HEK293T (cell line): Measurements from ENCODE around the gene NEK3.
"Not testable (repeated sequence)": the region's sequence is repeated elsewhere in the genome, so short reads cannot be mapped to it uniquely, and the experiment has no call there.

Source experiments
- CTCF ChIA-PET: fragments of 350-600 bp; formaldehyde crosslinking; extraction: SDS; loops from one replicate; lab custom pipeline; 2021; ENCODE audit warnings: antibody characterized with exemption, inconsistent platforms; lab: Yijun Ruan, JAX
- POLR2A ChIA-PET: fragments of 350-600 bp; formaldehyde crosslinking; extraction: SDS; loops from one replicate; lab custom pipeline; 2020; ENCODE audit warnings: antibody characterized with exemption, inconsistent platforms; lab: Yijun Ruan, JAX
- DNase-seq: peaks from one replicate; pipeline ENCODE4 v3.0.0; 2012; ENCODE audit warnings: mixed read lengths; ENCODE audit errors: extremely low spot score
- ARNT ChIP-seq: fragments of 450-650 bp; IDR thresholded peaks from 2 replicates; pipeline ENCODE4 v1.6.1; 2017; ENCODE audit warnings: mild to moderate bottlenecking
- BHLHE40 ChIP-seq: fragments of 450-650 bp; IDR thresholded peaks from 2 replicates; pipeline ENCODE4 v1.6.1; 2016; ENCODE audit warnings: mild to moderate bottlenecking, moderate library complexity, borderline replicate concordance
- CTBP1 ChIP-seq: fragments of 450-650 bp; IDR thresholded peaks from 2 replicates; pipeline ENCODE4 v1.6.1; 2016; ENCODE audit warnings: borderline replicate concordance
- ELF4 ChIP-seq: fragments of 450-650 bp; IDR thresholded peaks from 2 replicates; pipeline ENCODE4 v1.6.1; 2017; ENCODE audit warnings: antibody characterized with exemption
- FOXA1 ChIP-seq: fragments of 450-650 bp; IDR thresholded peaks from 2 replicates; pipeline ENCODE4 v1.6.1; 2016; ENCODE audit warnings: mild to moderate bottlenecking
- FOXK2 ChIP-seq: fragments of 450-650 bp; IDR thresholded peaks from 2 replicates; pipeline ENCODE4 v1.6.1; 2016; ENCODE audit warnings: mild to moderate bottlenecking
- FOXM1 ChIP-seq: fragments of 450-650 bp; IDR thresholded peaks from 2 replicates; pipeline ENCODE4 v1.6.1; 2017; ENCODE audit warnings: mild to moderate bottlenecking, borderline replicate concordance
- HDGF ChIP-seq: fragments of 450-650 bp; IDR thresholded peaks from 2 replicates; pipeline ENCODE4 v1.6.1; 2017; ENCODE audit warnings: antibody characterized with exemption, borderline replicate concordance
- L3MBTL2 ChIP-seq: fragments of 450-650 bp; conservative IDR thresholded peaks from 2 replicates; pipeline ENCODE4 v1.6.1; 2016; ENCODE audit warnings: mild to moderate bottlenecking
- LEF1 ChIP-seq: fragments of 450-650 bp; IDR thresholded peaks from 2 replicates; pipeline ENCODE4 v1.6.1; 2017; ENCODE audit warnings: mild to moderate bottlenecking, borderline replicate concordance
- NFRKB ChIP-seq: fragments of 450-650 bp; IDR thresholded peaks from 2 replicates; pipeline ENCODE4 v1.6.1; 2016; ENCODE audit warnings: mild to moderate bottlenecking, moderate library complexity
- PKNOX1 ChIP-seq: fragments of 450-650 bp; IDR thresholded peaks from 2 replicates; pipeline ENCODE4 v1.6.1; 2016
- SP1 ChIP-seq: fragments of 450-650 bp; IDR thresholded peaks from 2 replicates; pipeline ENCODE4 v1.6.1; 2017
- SUZ12 ChIP-seq: fragments of 450-650 bp; IDR thresholded peaks from 2 replicates; pipeline ENCODE4 v1.6.1; 2016; ENCODE audit warnings: mild to moderate bottlenecking
- TARDBP ChIP-seq: fragments of 450-650 bp; IDR thresholded peaks from 2 replicates; pipeline ENCODE4 v1.6.1; 2016
- ZNF384 ChIP-seq: fragments of 450-650 bp; IDR thresholded peaks from 2 replicates; pipeline ENCODE4 v1.6.1; 2016

The NEK3 gene

GRCh38 chr13:52109116-52109670, 50.2 kb downstream of the NEK3 start:
- no peak for DNase-seq
- ChIA-PET CTCF (no interaction called here), POLR2A (no interaction called here)
- no peak for TF ChIP-seq CTBP1
- no peak for TF ChIP-seq FOXA1
- no peak for TF ChIP-seq FOXK2
- TF ChIP-seq ZNF384, result no peak
- no peak for TF ChIP-seq FOXM1
- no peak for TF ChIP-seq HDGF
- TF ChIP-seq ARNT, result no peak
- no peak for TF ChIP-seq SP1

GRCh38 chr13:52105841-52106240, 53.6 kb downstream of the NEK3 start:
- no peak for DNase-seq
- no peak for TF ChIP-seq ARNT
- no peak for TF ChIP-seq CTBP1
- no peak for TF ChIP-seq PKNOX1
- TF ChIP-seq L3MBTL2, result no peak
- TF ChIP-seq LEF1, result no peak
- TF ChIP-seq BHLHE40, result no peak
- TF ChIP-seq SP1, result no peak
- ChIA-PET POLR2A (no interaction called here), CTCF (no interaction called here)

GRCh38 chr13:52104624-52105023, 54.8 kb downstream of the NEK3 start:
- DNase-seq, result no peak
- TF ChIP-seq PKNOX1, result no peak
- no peak for TF ChIP-seq FOXK2
- no peak for TF ChIP-seq FOXA1
- no peak for TF ChIP-seq L3MBTL2
- TF ChIP-seq ZNF384, result no peak
- no peak for TF ChIP-seq SP1
- TF ChIP-seq NFRKB, result no peak
- no peak for TF ChIP-seq ARNT
- no peak for TF ChIP-seq LEF1
- no peak for TF ChIP-seq HDGF
- no peak for TF ChIP-seq FOXM1
- no peak for TF ChIP-seq ELF4
- no peak for TF ChIP-seq BHLHE40
- TF ChIP-seq SUZ12, result no peak
- CTCF ChIA-PET, result no interaction called here
- POLR2A ChIA-PET, result no interaction called here

GRCh38 chr13:52103386-52103785, 56.0 kb downstream of the NEK3 start:
- ChIA-PET CTCF (no interaction called here), POLR2A (no interaction called here)
- no peak for DNase-seq
- TF ChIP-seq FOXA1 (no peak), HDGF (no peak), TARDBP (no peak), PKNOX1 (no peak), SP1 (no peak), FOXM1 (no peak), ARNT (no peak), SUZ12 (no peak), BHLHE40 (no peak), L3MBTL2 (no peak), NFRKB (no peak), FOXK2 (no peak), LEF1 (no peak)

GRCh38 chr13:52102423-52102822, 57.0 kb downstream of the NEK3 start:
- POLR2A ChIA-PET, CTCF ChIA-PET, DNase-seq: not testable (repeated sequence)

- TF ChIP-seq HDGF (no peak), BHLHE40 (no peak), L3MBTL2 (no peak), ARNT (no peak), FOXK2 (no peak), ELF4 (no peak), SUZ12 (no peak), TARDBP (no peak), PKNOX1 (no peak), LEF1 (no peak), FOXA1 (no peak), ZNF384 (no peak), FOXM1 (no peak), SP1 (no peak), NFRKB (no peak), CTBP1 (no peak)
- no peak for DNase-seq
- ChIA-PET CTCF (interaction anchor here (0.6 kb wide), 1 partner anchor 87 kb away, joined by 5 read pairs; no protein-coding TSS in a partner anchor), POLR2A (no interaction called here)
These were observed 62.2 kb downstream of the NEK3 start for GRCh38 chr13:52097197-52097596.
